ENCODE data around the gene CD4.

CD4 gene

DNA sequence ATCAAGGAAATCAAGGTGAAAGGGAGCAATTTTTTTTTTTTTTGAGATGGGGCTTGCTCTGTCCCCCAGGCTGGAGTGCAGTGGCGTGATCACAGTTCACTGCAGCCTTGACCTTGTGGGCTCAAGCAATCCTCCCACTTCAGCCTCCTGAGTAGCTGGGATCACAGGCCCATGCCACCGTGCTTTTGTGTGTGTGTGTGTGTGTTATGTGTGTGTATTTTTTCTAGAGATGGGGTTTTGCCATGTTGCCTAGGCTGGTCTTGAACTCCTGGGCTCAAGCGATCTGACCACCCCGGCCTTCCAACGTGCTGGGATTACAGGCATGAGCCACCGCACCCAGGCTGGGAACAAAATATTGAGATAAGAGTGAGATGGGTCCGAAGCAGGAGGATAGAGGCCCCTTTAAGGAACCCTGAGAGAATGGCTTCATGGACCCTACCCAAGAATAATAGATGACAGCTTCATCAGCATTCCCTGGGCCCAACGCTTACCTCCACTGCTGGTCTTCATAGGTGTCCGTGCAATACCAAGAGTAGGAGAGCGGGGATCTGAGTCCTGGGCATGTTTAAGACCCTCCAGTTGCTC, 60.7 kb downstream of the CD4 start:
- Histone ChIP-seq H3K4me3 (ENCODE audit: low read depth, low read length) (peak overlapping the region; percentile 76), H3K27ac (ENCODE audit: extremely low read depth, low read depth, low read length) (peak overlapping the region; percentile 58; the same call in 1 of the 2 replicates), H3K36me3 (ENCODE audit: control insufficient read depth in 2 of 2, insufficient read depth in 1 of 2, low read length in 2 of 2) (peaks cover 22 to 66% of the 10 kb centered on the region in 2 experiments), H3K4me1 (ENCODE audit: control insufficient read depth, insufficient read depth, low read length) (peaks cover 11% of the 10 kb centered on the region), H3K9me3 (ENCODE audit: control insufficient read depth, insufficient read depth, low read depth, low read length) (no peaks in the 10 kb centered on the region)
- CTCF ChIA-PET: interaction anchor here (2.2 to 8.4 kb wide), 3 partner anchors 16 to 24 kb away, joined by 11 to 75 read pairs (median 71); partner anchors contain the start of gene SPSB2
- 0 out of 2 replicates have a peak, but pooled peaks have one; percentile 39 for TF ChIP-seq ZBTB17 (tag by site-specific recombination; IDR thresholded peaks at IDR 0.05)
- TF ChIP-seq ZNF311 (tag by site-specific recombination; IDR thresholded peaks at IDR 0.05; ENCODE audit: borderline replicate concordance): no peak
- TF ChIP-seq ZNF529 (tag by site-specific recombination; IDR thresholded peaks at IDR 0.05; ENCODE audit: insufficient replicate concordance): no peak
- TF ChIP-seq ZFP37 (tag by site-specific recombination; IDR thresholded peaks at IDR 0.05): no peak
- peak; percentile 69 for TF ChIP-seq ZSCAN4 (tag by site-specific recombination; IDR thresholded peaks at IDR 0.05)
- TF ChIP-seq, protein P1, sequence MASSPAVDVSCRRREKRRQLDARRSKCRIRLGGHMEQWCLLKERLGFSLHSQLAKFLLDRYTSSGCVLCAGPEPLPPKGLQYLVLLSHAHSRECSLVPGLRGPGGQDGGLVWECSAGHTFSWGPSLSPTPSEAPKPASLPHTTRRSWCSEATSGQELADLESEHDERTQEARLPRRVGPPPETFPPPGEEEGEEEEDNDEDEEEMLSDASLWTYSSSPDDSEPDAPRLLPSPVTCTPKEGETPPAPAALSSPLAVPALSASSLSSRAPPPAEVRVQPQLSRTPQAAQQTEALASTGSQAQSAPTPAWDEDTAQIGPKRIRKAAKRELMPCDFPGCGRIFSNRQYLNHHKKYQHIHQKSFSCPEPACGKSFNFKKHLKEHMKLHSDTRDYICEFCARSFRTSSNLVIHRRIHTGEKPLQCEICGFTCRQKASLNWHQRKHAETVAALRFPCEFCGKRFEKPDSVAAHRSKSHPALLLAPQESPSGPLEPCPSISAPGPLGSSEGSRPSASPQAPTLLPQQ (tag by site-specific recombination; IDR thresholded peaks at IDR 0.05): peak; percentile 90
- no peak for TF ChIP-seq YY1 (tag by site-specific recombination; IDR thresholded peaks at IDR 0.05)
- no peak for TF ChIP-seq BCL6B (tag by site-specific recombination; IDR thresholded peaks at IDR 0.05)
- TF ChIP-seq ZFP69B (tag by site-specific recombination; IDR thresholded peaks at IDR 0.05): peak; percentile 51
- peak; percentile 61 for TF ChIP-seq PRDM1 (tag by site-specific recombination; IDR thresholded peaks at IDR 0.05)
- POLR2A ChIA-PET: interaction anchor here (0.7 to 2.7 kb wide), 4 partner anchors 10 to 315 kb away, joined by 3 to 27 read pairs (median 14); partner anchors contain the start of genes GAPDH, GNB3, MLF2 and SPSB2

GRCh38 chr12:6850796-6851152, 61.4 kb downstream of the CD4 start:
- H3K4me3 ChIP-seq (ENCODE audit: low read depth, low read length): peak overlapping the region; percentile 76
- peaks cover 22 to 66% of the 10 kb centered on the region in 2 experiments for H3K36me3 ChIP-seq (ENCODE audit: control insufficient read depth in 2 of 2, insufficient read depth in 1 of 2, low read length in 2 of 2)
- ChIA-PET POLR2A (interaction anchor here (0.6 to 7.1 kb wide), 27 partner anchors 9 to 1330 kb away, joined by 3 to 183 read pairs (median 11); partner anchors contain the start of genes C12orf57, COPS7A, GAPDH and GNB3), CTCF (interaction anchor here (0.6 to 8.4 kb wide), 7 partner anchors 14 to 257 kb away, joined by 3 to 71 read pairs (median 10); partner anchors contain the start of genes SPSB2 and TPI1)
- H3K9me3 ChIP-seq (ENCODE audit: control insufficient read depth, insufficient read depth, low read depth, low read length): no peaks in the 10 kb centered on the region
- peak overlapping the region; percentile 58 for H3K27ac ChIP-seq (ENCODE audit: extremely low read depth, low read depth, low read length)
- H3K4me1 ChIP-seq (ENCODE audit: control insufficient read depth, insufficient read depth, low read length): peaks cover 11% of the 10 kb centered on the region
- peak; percentile 39; the same call in 1 of the 2 replicates for TF ChIP-seq IKZF3 (tag by site-specific recombination; IDR thresholded peaks at IDR 0.05)
- no peak for TF ChIP-seq AEBP2 (tag by site-specific recombination; IDR thresholded peaks at IDR 0.05; ENCODE audit: borderline replicate concordance)
- 0 out of 2 replicates have a peak, but pooled peaks have one; percentile 6 for TF ChIP-seq ZNF391 (tag by site-specific recombination; IDR thresholded peaks at IDR 0.05; ENCODE audit: borderline replicate concordance, low read depth)
- no peak for TF ChIP-seq ZFHX2 (tag by site-specific recombination; conservative IDR thresholded peaks at IDR 0.05)
- TF ChIP-seq, protein P2, sequence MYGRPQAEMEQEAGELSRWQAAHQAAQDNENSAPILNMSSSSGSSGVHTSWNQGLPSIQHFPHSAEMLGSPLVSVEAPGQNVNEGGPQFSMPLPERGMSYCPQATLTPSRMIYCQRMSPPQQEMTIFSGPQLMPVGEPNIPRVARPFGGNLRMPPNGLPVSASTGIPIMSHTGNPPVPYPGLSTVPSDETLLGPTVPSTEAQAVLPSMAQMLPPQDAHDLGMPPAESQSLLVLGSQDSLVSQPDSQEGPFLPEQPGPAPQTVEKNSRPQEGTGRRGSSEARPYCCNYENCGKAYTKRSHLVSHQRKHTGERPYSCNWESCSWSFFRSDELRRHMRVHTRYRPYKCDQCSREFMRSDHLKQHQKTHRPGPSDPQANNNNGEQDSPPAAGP (tag by site-specific recombination; IDR thresholded peaks at IDR 0.05): 0 out of 2 replicates have a peak, but pooled peaks have one; percentile 15
- TF ChIP-seq, protein P3, sequence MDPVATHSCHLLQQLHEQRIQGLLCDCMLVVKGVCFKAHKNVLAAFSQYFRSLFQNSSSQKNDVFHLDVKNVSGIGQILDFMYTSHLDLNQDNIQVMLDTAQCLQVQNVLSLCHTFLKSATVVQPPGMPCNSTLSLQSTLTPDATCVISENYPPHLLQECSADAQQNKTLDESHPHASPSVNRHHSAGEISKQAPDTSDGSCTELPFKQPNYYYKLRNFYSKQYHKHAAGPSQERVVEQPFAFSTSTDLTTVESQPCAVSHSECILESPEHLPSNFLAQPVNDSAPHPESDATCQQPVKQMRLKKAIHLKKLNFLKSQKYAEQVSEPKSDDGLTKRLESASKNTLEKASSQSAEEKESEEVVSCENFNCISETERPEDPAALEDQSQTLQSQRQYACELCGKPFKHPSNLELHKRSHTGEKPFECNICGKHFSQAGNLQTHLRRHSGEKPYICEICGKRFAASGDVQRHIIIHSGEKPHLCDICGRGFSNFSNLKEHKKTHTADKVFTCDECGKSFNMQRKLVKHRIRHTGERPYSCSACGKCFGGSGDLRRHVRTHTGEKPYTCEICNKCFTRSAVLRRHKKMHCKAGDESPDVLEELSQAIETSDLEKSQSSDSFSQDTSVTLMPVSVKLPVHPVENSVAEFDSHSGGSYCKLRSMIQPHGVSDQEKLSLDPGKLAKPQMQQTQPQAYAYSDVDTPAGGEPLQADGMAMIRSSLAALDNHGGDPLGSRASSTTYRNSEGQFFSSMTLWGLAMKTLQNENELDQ (tag by site-specific recombination; IDR thresholded peaks at IDR 0.05; ENCODE audit: low read depth): no peak
- TF ChIP-seq, protein P4, sequence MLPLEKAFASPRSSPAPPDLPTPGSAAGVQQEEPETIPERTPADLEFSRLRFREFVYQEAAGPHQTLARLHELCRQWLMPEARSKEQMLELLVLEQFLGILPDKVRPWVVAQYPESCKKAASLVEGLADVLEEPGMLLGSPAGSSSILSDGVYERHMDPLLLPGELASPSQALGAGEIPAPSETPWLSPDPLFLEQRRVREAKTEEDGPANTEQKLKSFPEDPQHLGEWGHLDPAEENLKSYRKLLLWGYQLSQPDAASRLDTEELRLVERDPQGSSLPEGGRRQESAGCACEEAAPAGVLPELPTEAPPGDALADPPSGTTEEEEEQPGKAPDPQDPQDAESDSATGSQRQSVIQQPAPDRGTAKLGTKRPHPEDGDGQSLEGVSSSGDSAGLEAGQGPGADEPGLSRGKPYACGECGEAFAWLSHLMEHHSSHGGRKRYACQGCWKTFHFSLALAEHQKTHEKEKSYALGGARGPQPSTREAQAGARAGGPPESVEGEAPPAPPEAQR (tag by site-specific recombination; IDR thresholded peaks at IDR 0.05): no peak
- 0 out of 2 replicates have a peak, but pooled peaks have one; percentile 31 for TF ChIP-seq ZXDB (tag by site-specific recombination; IDR thresholded peaks at IDR 0.05)
- no peak for TF ChIP-seq ZNF610 (tag by site-specific recombination; IDR thresholded peaks at IDR 0.05; ENCODE audit: borderline replicate concordance)
- TF ChIP-seq ZNF660 (tag by site-specific recombination; IDR thresholded peaks at IDR 0.05): no peak; the same call in 1 of the 2 replicates
- no peak for TF ChIP-seq ZSCAN30 (tag by site-specific recombination; IDR thresholded peaks at IDR 0.05)
- TF ChIP-seq GLIS1 (tag by site-specific recombination; IDR thresholded peaks at IDR 0.05): no peak
- no peak for TF ChIP-seq ZNF624 (tag by site-specific recombination; IDR thresholded peaks at IDR 0.05)
